ENCODE results near the gene ANKRD55. TPM values are rescaled to one million over a fixed set of nuclear protein-coding genes. Genes with fewer than 3 reads are reported as not detected.
"Not testable (repeated sequence)": the region's sequence is repeated elsewhere in the genome, so short reads cannot be mapped to it uniquely, and the experiment has no call there.

The ANKRD55 gene
- total RNA-seq, 1 experiment from 2014 or later: not detected

- ATAC-seq (no peak), DNase-seq (no peak)
- Histone ChIP-seq H4K20me1 (ENCODE audit: low read length) (no peaks in the 10 kb centered on the region), H3K36me3 (ENCODE audit: low read depth, low read length) (no peaks in the 10 kb centered on the region), H3K27me3 (ENCODE audit: low read length) (no peaks in the 10 kb centered on the region), H3K79me2 (ENCODE audit: low read length) (no peaks in the 10 kb centered on the region), H2AFZ (ENCODE audit: low read length) (no peak overlapping the region), H3K4me2 (ENCODE audit: low read length) (no peak overlapping the region), H3K4me1 (ENCODE audit: insufficient read depth, low read length) (peaks cover 9% of the 10 kb centered on the region; the same call in 1 of the 2 replicates), H3K9me2 (replicated peaks; ENCODE audit: low read length) (no peaks in the 10 kb centered on the region), H3K4me3 (ENCODE audit: low read length) (no peak overlapping the region), H3K9me3 (ENCODE audit: low read length) (no peaks in the 10 kb centered on the region), H3K27ac (ENCODE audit: low read length) (no peak overlapping the region), H3K9ac (ENCODE audit: low read length) (no peak overlapping the region), H3F3A (ENCODE audit: low read length, unreplicated experiment) (no peaks in the 10 kb centered on the region)
- intact Hi-C loops (cut with micrococcal nuclease): loop anchor here (5.0 kb wide), 1 partner anchor 55 kb away; no protein-coding TSS in a partner anchor
- TF ChIP-seq EZH2 (IDR thresholded peaks at IDR 0.05; ENCODE audit: low read length, unreplicated experiment): no peak
- no peak for TF ChIP-seq EZH2phosphoT487 (IDR thresholded peaks at IDR 0.05; ENCODE audit: borderline replicate concordance, low read length)
- TF ChIP-seq, protein P1, sequence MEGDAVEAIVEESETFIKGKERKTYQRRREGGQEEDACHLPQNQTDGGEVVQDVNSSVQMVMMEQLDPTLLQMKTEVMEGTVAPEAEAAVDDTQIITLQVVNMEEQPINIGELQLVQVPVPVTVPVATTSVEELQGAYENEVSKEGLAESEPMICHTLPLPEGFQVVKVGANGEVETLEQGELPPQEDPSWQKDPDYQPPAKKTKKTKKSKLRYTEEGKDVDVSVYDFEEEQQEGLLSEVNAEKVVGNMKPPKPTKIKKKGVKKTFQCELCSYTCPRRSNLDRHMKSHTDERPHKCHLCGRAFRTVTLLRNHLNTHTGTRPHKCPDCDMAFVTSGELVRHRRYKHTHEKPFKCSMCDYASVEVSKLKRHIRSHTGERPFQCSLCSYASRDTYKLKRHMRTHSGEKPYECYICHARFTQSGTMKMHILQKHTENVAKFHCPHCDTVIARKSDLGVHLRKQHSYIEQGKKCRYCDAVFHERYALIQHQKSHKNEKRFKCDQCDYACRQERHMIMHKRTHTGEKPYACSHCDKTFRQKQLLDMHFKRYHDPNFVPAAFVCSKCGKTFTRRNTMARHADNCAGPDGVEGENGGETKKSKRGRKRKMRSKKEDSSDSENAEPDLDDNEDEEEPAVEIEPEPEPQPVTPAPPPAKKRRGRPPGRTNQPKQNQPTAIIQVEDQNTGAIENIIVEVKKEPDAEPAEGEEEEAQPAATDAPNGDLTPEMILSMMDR (conservative IDR thresholded peaks at IDR 0.05; ENCODE audit: low read depth, low read length): no peak
- ChIA-PET CTCF (interaction anchor here (0.6 kb wide), 1 partner anchor 326 kb away, joined by 12 read pairs; no protein-coding TSS in a partner anchor), POLR2A (ENCODE audit: unreplicated experiment) (no interaction called here)
- BruUV-seq (replicated peaks): no TSS peak
Measured at GRCh38 chr5:56262279-56262678, 29.1 kb upstream of the ANKRD55 start.

DNA sequence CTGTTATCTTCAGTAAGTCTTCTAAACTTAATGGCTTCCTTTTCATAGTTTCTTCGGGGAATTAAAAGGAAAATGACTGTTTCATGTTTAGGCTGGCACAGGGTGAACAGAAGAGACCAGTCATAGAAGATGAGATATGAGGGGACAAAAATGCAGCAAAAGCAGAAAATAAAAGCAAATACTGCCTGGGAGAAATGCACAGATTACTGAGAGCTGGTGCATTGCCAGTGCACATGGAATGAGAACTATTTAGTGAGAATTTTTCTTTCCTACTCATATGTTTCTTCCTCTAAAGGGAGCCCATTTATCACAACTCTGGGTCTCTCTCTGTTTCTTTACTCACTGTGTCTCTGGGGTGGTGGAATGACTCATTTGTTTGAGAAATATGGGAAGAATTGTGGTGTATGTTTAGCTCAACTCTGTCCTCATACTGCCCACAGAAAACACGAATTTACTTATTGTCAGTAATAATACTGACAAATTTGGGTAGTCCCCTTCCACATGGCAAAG lies 25.9 kb upstream of the ANKRD55 start:
- H3K79me2 ChIP-seq (ENCODE audit: low read length): no peaks in the 10 kb centered on the region
- H3K4me2 ChIP-seq (ENCODE audit: low read length): peak overlapping the region; percentile 22; the same call in 1 of the 2 replicates

GRCh38 chr5:56257763-56258529 lies 24.8 kb upstream of the ANKRD55 start:
- BruUV-seq (replicated peaks); H3K9me3 ChIP-seq (ENCODE audit: low read length); H3K79me2 ChIP-seq (ENCODE audit: low read length); H3K36me3 ChIP-seq (ENCODE audit: low read depth, low read length); ATAC-seq; intact Hi-C loops (cut with micrococcal nuclease); H3K4me2 ChIP-seq (ENCODE audit: low read length); H3K4me3 ChIP-seq (ENCODE audit: low read length); H3F3A ChIP-seq (ENCODE audit: low read length, unreplicated experiment); H4K20me1 ChIP-seq (ENCODE audit: low read length); POLR2A ChIA-PET (ENCODE audit: unreplicated experiment); H3K27me3 ChIP-seq (ENCODE audit: low read length); DNase-seq; H3K9me2 ChIP-seq (replicated peaks; ENCODE audit: low read length); CTCF ChIA-PET; H3K27ac ChIP-seq (ENCODE audit: low read length); H3K9ac ChIP-seq (ENCODE audit: low read length); H2AFZ ChIP-seq (ENCODE audit: low read length); H3K4me1 ChIP-seq (ENCODE audit: insufficient read depth, low read length): not testable (repeated sequence)

More for the DNA sequence above, 25.9 kb upstream of the ANKRD55 start:
- peak; percentile 54 for DNase-seq
- Histone ChIP-seq H3K9me2 (replicated peaks; ENCODE audit: low read length) (no peaks in the 10 kb centered on the region), H3K4me3 (ENCODE audit: low read length) (no peak overlapping the region), H3K9me3 (ENCODE audit: low read length) (no peaks in the 10 kb centered on the region), H3K36me3 (ENCODE audit: low read depth, low read length) (no peaks in the 10 kb centered on the region), H3K9ac (ENCODE audit: low read length) (no peak overlapping the region), H3K27ac (ENCODE audit: low read length) (no peak overlapping the region), H3K27me3 (ENCODE audit: low read length) (no peaks in the 10 kb centered on the region), H3F3A (ENCODE audit: low read length, unreplicated experiment) (no peaks in the 10 kb centered on the region), H4K20me1 (ENCODE audit: low read length) (no peaks in the 10 kb centered on the region), H2AFZ (ENCODE audit: low read length) (0 out of 2 replicates have a peak overlapping the region, but pooled peaks have one; percentile 45), H3K4me1 (ENCODE audit: insufficient read depth, low read length) (peaks cover 9% of the 10 kb centered on the region; the same call in 1 of the 2 replicates)
- CTCF ChIA-PET: no interaction called here
- TF ChIP-seq EZH2phosphoT487 (IDR thresholded peaks at IDR 0.05; ENCODE audit: borderline replicate concordance, low read length) (no peak), EZH2 (IDR thresholded peaks at IDR 0.05; ENCODE audit: low read length, unreplicated experiment) (no peak)
- TF ChIP-seq, protein P1 (conservative IDR thresholded peaks at IDR 0.05; ENCODE audit: low read depth, low read length): no peak
- intact Hi-C loops (cut with micrococcal nuclease): no loop called here
- POLR2A ChIA-PET (ENCODE audit: unreplicated experiment): interaction anchor here (0.7 kb wide), 2 partner anchors 253 to 300 kb away, joined by 3 to 9 read pairs; no protein-coding TSS in a partner anchor
- no TSS peak for BruUV-seq (replicated peaks)
- peak; percentile 89 for ATAC-seq
